GM12878 (cell line): ENCODE measurements around the gene ACACA. TPM values are rescaled to one million over a fixed set of nuclear protein-coding genes. Genes with fewer than 3 reads are reported as not detected.

Experiments used
- ATAC-seq: fragments of 200-7000 bp; cut with Tn5 transposase; 3 replicates; pipeline ENCODE4 v1.9.1; 2020; ENCODE audit warnings: mild to moderate bottlenecking, moderate library complexity
- BruUV-seq: library from RNA; stranded (reverse); fragments of 400-500 nt; replicated peaks from 2 replicates; lab custom pipeline; 2021; lab: Mats Ljungman, UMichigan
- CTCF ChIA-PET: fragments of 300-600 bp; sonication (Branson Sonifier 250); formaldehyde crosslinking; extraction: SDS; loops from one replicate; lab custom pipeline; 2021; ENCODE audit warnings: inconsistent platforms; lab: Yijun Ruan, JAX
- POLR2A ChIA-PET: fragments of 350-600 bp; formaldehyde crosslinking; extraction: SDS; loops from one replicate; lab custom pipeline; 2021; ENCODE audit warnings: inconsistent platforms; lab: Charles Lee
- RAD21 ChIA-PET: fragments of 300-600 bp; sonication (Branson Sonifier 250); formaldehyde crosslinking; loops from one replicate; lab custom pipeline; 2023; ENCODE audit warnings: antibody characterized with exemption; ENCODE audit not compliant: unreplicated experiment; lab: Charles Lee
- SMC1A ChIA-PET: fragments of 300-600 bp; sonication (Branson Sonifier 250); formaldehyde crosslinking; loops from one replicate; lab custom pipeline; 2023; ENCODE audit not compliant: unreplicated experiment, uncharacterized antibody; lab: Charles Lee
- DNase-seq: peaks from one replicate; pipeline ENCODE4 v3.0.0-alpha.2; 2011; ENCODE audit warnings: low read depth, low spot score
- FAIRE-seq: peaks from 3 replicates; lab custom pipeline; 2011; peaks lifted over from hg19 to GRCh38; lab: Jason Lieb, UNC
- H2AFZ ChIP-seq: 2 replicates; pipeline ENCODE4 v1.6.0; 2011; ENCODE audit warnings: low read depth, low read length, control low read depth; ENCODE audit not compliant: control insufficient read depth
- H3K27ac ChIP-seq: 2 replicates; pipeline ENCODE4 v1.5.1; 2011; ENCODE audit warnings: control low read depth; ENCODE audit not compliant: control insufficient read depth, insufficient read depth
- H3K27me3 ChIP-seq, 2 experiments: replicated peaks in 1 of 2; 2 replicates each; pipeline versions ENCODE4 v1.6.0 to v1.6.1; 2011; ENCODE audit warnings: low read length in 1 of 2; ENCODE audit not compliant: control insufficient read depth in 2 of 2, insufficient read depth in 2 of 2
- H3K36me3 ChIP-seq, 2 experiments: 2 replicates each; pipeline ENCODE4 v1.5.1; 2011; ENCODE audit warnings: low read length in 1 of 2; ENCODE audit not compliant: control insufficient read depth in 2 of 2, insufficient read depth in 2 of 2
- H3K4me1 ChIP-seq: 2 replicates; pipeline ENCODE4 v1.6.1; 2011; ENCODE audit warnings: mild to moderate bottlenecking, low read length, moderate library complexity, mixed read lengths; ENCODE audit not compliant: control insufficient read depth, insufficient read depth
- H3K4me2 ChIP-seq: 2 replicates; pipeline ENCODE4 v1.6.0; 2011; ENCODE audit warnings: control low read depth; ENCODE audit not compliant: control insufficient read depth, insufficient read depth
- H3K4me3 ChIP-seq: fragments of 200-600 bp; sonication (generic); 2 replicates; pipeline ENCODE4 v1.5.1; 2016
- H3K79me2 ChIP-seq: 2 replicates; pipeline ENCODE4 v1.6.0; 2011; ENCODE audit warnings: low read length; ENCODE audit not compliant: control insufficient read depth, insufficient read depth
- H3K9ac ChIP-seq: 2 replicates; pipeline ENCODE4 v1.8.0; 2011; ENCODE audit warnings: low read length, control low read depth, mixed read lengths; ENCODE audit not compliant: control insufficient read depth, insufficient read depth
- H3K9me3 ChIP-seq: replicated peaks from 3 replicates; pipeline ENCODE4 v1.5.1; 2011; ENCODE audit warnings: mild to moderate bottlenecking, low read length; ENCODE audit not compliant: control insufficient read depth, insufficient read depth
- H4K20me1 ChIP-seq: 2 replicates; pipeline ENCODE4 v1.6.0; 2011; ENCODE audit not compliant: control insufficient read depth, insufficient read depth
- LARP7 ChIP-seq: fragments of 450-650 bp; IDR thresholded peaks from 2 replicates; pipeline ENCODE4 v1.6.1; 2017; ENCODE audit warnings: mild to moderate bottlenecking
- STAT1 ChIP-seq: fragments of 450-650 bp; conservative IDR thresholded peaks from 2 replicates; pipeline ENCODE4 v1.6.1; 2014; ENCODE audit warnings: antibody characterized with exemption, mild to moderate bottlenecking
- TCF7 ChIP-seq: IDR thresholded peaks from 2 replicates; pipeline ENCODE4 v1.6.1; 2014; ENCODE audit warnings: antibody characterized with exemption, borderline replicate concordance
- in situ Hi-C: fragments of 300-500 bp; cut with MboI; formaldehyde crosslinking; loops from 9 replicates; pipeline ENCODE4 v1.14.3; 2018; ENCODE audit warnings: mixed read lengths
- intact Hi-C: fragments of 100-400 bp; cut with micrococcal nuclease; formaldehyde crosslinking; loops from one replicate; pipeline ENCODE4 v1.14.2; 2022; ENCODE audit not compliant: unreplicated experiment
- polyA plus RNA-seq, 11 experiments: library from polyadenylated mRNA; depleted of rRNA in 4 of 11; unstranded in 6 of 11; stranded (reverse) in 5 of 11; fragments of >200 nt; fragmentation: Nextera tagmentation in 4 of 11; fragmentation: Illumina TruSeq in 1 of 11; extraction: Ambion mirVana in 4 of 11; extraction: Trizol in 1 of 11; gene quantifications; 1 replicate in 1 of 11; 2 replicates in 10 of 11; pipeline versions ENCODE4 v1.2.1 to v1.2.3, GENCODE V29; 2011 to 2016; ENCODE audit warnings: inconsistent platforms in 2 of 11, missing spikeins in 2 of 11, low read depth in 1 of 11
- total RNA-seq, 4 experiments: library from RNA; depleted of rRNA in 3 of 4; stranded (reverse); fragments of >200 nt in 3 of 4; fragmentation: Illumina TruSeq in 1 of 4; extraction: Trizol in 1 of 4; gene quantifications; 2 replicates each; pipeline versions ENCODE4 v1.2.1 to v1.2.3, GENCODE V29; 2013 to 2021
- TF ChIP-seq, protein P1 (sequence below): fragments of 450-650 bp; formaldehyde crosslinking; IDR thresholded peaks from 2 replicates; pipeline ENCODE4 v1.4.0; 2020; ENCODE audit warnings: mild to moderate bottlenecking, moderate library complexity
- TF ChIP-seq, protein P2 (sequence below): fragments of 450-650 bp; IDR thresholded peaks from 2 replicates; pipeline ENCODE4 v1.6.1; 2018; ENCODE audit warnings: mild to moderate bottlenecking, low read depth, moderate library complexity; ENCODE audit not compliant: partially characterized antibody
- TF ChIP-seq, protein P3 (sequence below): IDR thresholded peaks from 2 replicates; pipeline ENCODE4 v1.6.1; 2011; ENCODE audit warnings: low read depth, mild to moderate bottlenecking, low read length, moderate library complexity, borderline replicate concordance; ENCODE audit errors: extremely low read depth
- TF ChIP-seq, protein P4 (sequence below): fragments of 450-650 bp; IDR thresholded peaks from 2 replicates; pipeline ENCODE4 v1.6.1; 2017; ENCODE audit warnings: borderline replicate concordance
- TF ChIP-seq, protein P5 (sequence below): IDR thresholded peaks from 2 replicates; pipeline ENCODE4 v1.6.1; 2012; ENCODE audit warnings: low read depth, low read length, improper control_type of control experiment
- TF ChIP-seq, protein P6 (sequence below): fragments of 450-650 bp; IDR thresholded peaks from 2 replicates; pipeline ENCODE4 v1.6.1; 2017; ENCODE audit warnings: mild to moderate bottlenecking, moderate library complexity

Gene ACACA
- total and polyA plus RNA-seq, 10 of the 15 experiments (the other 5 are each of a cell fraction or from before 2014, with no cell fraction given) = 12.9 to 74.2 (median 32.0) TPM

DNA sequence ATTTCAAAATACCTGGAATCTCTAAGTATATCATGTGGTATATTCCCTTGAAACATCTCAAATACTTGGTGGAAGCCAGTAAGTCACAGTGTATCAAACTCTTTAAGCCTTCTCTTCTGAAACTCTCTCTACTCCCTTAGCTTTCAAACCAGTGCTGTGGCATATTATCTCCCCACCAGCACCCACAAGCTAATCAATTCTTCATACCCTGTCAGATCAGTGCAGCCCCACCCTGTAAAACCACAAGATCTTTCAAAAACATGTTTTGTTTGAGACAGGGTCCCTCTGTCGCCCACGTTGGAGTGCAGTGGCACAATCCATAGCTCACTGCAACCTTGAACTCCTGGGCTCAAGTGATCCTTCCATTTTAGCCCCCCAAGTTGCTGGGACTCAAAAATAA, 122.4 kb downstream of the ACACA start (continued):
- TF ChIP-seq, protein P1, sequence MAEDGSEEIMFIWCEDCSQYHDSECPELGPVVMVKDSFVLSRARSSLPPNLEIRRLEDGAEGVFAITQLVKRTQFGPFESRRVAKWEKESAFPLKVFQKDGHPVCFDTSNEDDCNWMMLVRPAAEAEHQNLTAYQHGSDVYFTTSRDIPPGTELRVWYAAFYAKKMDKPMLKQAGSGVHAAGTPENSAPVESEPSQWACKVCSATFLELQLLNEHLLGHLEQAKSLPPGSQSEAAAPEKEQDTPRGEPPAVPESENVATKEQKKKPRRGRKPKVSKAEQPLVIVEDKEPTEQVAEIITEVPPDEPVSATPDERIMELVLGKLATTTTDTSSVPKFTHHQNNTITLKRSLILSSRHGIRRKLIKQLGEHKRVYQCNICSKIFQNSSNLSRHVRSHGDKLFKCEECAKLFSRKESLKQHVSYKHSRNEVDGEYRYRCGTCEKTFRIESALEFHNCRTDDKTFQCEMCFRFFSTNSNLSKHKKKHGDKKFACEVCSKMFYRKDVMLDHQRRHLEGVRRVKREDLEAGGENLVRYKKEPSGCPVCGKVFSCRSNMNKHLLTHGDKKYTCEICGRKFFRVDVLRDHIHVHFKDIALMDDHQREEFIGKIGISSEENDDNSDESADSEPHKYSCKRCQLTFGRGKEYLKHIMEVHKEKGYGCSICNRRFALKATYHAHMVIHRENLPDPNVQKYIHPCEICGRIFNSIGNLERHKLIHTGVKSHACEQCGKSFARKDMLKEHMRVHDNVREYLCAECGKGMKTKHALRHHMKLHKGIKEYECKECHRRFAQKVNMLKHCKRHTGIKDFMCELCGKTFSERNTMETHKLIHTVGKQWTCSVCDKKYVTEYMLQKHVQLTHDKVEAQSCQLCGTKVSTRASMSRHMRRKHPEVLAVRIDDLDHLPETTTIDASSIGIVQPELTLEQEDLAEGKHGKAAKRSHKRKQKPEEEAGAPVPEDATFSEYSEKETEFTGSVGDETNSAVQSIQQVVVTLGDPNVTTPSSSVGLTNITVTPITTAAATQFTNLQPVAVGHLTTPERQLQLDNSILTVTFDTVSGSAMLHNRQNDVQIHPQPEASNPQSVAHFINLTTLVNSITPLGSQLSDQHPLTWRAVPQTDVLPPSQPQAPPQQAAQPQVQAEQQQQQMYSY (CRISPR knock-in tag) = no peak
- TF ChIP-seq, protein P2, sequence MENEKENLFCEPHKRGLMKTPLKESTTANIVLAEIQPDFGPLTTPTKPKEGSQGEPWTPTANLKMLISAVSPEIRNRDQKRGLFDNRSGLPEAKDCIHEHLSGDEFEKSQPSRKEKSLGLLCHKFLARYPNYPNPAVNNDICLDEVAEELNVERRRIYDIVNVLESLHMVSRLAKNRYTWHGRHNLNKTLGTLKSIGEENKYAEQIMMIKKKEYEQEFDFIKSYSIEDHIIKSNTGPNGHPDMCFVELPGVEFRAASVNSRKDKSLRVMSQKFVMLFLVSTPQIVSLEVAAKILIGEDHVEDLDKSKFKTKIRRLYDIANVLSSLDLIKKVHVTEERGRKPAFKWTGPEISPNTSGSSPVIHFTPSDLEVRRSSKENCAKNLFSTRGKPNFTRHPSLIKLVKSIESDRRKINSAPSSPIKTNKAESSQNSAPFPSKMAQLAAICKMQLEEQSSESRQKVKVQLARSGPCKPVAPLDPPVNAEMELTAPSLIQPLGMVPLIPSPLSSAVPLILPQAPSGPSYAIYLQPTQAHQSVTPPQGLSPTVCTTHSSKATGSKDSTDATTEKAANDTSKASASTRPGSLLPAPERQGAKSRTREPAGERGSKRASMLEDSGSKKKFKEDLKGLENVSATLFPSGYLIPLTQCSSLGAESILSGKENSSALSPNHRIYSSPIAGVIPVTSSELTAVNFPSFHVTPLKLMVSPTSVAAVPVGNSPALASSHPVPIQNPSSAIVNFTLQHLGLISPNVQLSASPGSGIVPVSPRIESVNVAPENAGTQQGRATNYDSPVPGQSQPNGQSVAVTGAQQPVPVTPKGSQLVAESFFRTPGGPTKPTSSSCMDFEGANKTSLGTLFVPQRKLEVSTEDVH = no peak
- TF ChIP-seq, protein P3, sequence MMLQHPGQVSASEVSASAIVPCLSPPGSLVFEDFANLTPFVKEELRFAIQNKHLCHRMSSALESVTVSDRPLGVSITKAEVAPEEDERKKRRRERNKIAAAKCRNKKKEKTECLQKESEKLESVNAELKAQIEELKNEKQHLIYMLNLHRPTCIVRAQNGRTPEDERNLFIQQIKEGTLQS = no peak

DNA sequence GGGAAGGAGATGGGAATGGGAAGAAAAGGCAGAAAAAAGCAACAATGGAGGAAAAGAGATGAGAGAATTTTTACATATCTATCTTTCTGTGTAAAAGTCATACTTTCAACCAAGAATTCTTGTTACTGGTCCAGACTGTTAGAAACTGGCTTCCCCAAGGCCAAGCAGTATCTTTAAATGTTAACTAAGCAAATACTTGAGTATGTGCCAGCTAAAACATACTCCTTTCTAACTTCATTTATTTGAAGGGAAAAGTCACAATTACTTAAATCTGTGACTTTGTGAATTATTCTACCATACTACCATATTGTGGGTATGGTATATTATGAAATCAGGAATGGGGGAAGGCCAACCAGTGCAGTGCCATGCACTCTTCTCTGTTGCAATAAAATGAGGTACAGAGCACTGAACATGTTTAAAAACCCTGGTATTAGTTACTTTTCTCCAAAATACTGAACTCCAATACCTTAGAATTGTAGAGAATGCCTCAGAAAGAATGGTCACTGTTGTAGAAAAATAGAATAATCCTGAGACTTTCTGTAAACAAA, 123.1 kb downstream of the ACACA start:
- Histone ChIP-seq H3K9me3 (no peaks in the 10 kb centered on the region), H3K79me2 (no peaks in the 10 kb centered on the region), H2AFZ (no peak overlapping the region), H3K27ac (no peak overlapping the region), H3K4me3 (no peak overlapping the region), H3K27me3 (no peaks in the 10 kb centered on the region), H3K4me2 (no peak overlapping the region), H3K4me1 (no peaks in the 10 kb centered on the region), H3K9ac (no peak overlapping the region), H4K20me1 (no peaks in the 10 kb centered on the region), H3K36me3 (peaks cover 3 to 9% of the 10 kb centered on the region in 2 experiments)
- ChIA-PET SMC1A (no interaction called here), RAD21 (no interaction called here), POLR2A (interaction anchor here (0.6 kb wide), 1 partner anchor 327 kb away, joined by 4 read pairs; no protein-coding TSS in a partner anchor), CTCF (no interaction called here)
- BruUV-seq = no TSS peak
- FAIRE-seq (no peak), DNase-seq (no peak), ATAC-seq (no peak)
- intact Hi-C loops = no loop called here
- in situ Hi-C loops = no loop called here
- no peak for TF ChIP-seq LARP7
- TF ChIP-seq, protein P4, sequence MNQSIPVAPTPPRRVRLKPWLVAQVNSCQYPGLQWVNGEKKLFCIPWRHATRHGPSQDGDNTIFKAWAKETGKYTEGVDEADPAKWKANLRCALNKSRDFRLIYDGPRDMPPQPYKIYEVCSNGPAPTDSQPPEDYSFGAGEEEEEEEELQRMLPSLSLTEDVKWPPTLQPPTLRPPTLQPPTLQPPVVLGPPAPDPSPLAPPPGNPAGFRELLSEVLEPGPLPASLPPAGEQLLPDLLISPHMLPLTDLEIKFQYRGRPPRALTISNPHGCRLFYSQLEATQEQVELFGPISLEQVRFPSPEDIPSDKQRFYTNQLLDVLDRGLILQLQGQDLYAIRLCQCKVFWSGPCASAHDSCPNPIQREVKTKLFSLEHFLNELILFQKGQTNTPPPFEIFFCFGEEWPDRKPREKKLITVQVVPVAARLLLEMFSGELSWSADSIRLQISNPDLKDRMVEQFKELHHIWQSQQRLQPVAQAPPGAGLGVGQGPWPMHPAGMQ = no peak
- no peak for TF ChIP-seq TCF7
- TF ChIP-seq, protein P5, sequence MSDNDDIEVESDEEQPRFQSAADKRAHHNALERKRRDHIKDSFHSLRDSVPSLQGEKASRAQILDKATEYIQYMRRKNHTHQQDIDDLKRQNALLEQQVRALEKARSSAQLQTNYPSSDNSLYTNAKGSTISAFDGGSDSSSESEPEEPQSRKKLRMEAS = no peak
- TF ChIP-seq, protein P6, sequence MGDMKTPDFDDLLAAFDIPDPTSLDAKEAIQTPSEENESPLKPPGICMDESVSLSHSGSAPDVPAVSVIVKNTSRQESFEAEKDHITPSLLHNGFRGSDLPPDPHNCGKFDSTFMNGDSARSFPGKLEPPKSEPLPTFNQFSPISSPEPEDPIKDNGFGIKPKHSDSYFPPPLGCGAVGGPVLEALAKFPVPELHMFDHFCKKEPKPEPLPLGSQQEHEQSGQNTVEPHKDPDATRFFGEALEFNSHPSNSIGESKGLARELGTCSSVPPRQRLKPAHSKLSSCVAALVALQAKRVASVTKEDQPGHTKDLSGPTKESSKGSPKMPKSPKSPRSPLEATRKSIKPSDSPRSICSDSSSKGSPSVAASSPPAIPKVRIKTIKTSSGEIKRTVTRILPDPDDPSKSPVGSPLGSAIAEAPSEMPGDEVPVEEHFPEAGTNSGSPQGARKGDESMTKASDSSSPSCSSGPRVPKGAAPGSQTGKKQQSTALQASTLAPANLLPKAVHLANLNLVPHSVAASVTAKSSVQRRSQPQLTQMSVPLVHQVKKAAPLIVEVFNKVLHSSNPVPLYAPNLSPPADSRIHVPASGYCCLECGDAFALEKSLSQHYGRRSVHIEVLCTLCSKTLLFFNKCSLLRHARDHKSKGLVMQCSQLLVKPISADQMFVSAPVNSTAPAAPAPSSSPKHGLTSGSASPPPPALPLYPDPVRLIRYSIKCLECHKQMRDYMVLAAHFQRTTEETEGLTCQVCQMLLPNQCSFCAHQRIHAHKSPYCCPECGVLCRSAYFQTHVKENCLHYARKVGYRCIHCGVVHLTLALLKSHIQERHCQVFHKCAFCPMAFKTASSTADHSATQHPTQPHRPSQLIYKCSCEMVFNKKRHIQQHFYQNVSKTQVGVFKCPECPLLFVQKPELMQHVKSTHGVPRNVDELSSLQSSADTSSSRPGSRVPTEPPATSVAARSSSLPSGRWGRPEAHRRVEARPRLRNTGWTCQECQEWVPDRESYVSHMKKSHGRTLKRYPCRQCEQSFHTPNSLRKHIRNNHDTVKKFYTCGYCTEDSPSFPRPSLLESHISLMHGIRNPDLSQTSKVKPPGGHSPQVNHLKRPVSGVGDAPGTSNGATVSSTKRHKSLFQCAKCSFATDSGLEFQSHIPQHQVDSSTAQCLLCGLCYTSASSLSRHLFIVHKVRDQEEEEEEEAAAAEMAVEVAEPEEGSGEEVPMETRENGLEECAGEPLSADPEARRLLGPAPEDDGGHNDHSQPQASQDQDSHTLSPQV = no peak
- TF ChIP-seq STAT1 = no peak
